GM12872 (cell line): ENCODE data around the gene ALOX5.

Experiments
- CTCF ChIP-seq: IDR thresholded peaks from 3 replicates; pipeline ENCODE4 v1.5.1; 2011; ENCODE audit warnings: low read depth, mild to moderate bottlenecking, low read length, moderate library complexity; ENCODE audit not compliant: insufficient read depth

ALOX5 gene

GRCh38 chr10:45404087-45404769 is 30.2 kb downstream of the ALOX5 start:
- no peak for TF ChIP-seq CTCF

GRCh38 chr10:45404770-45405120 is 30.7 kb downstream of the ALOX5 start:
- TF ChIP-seq CTCF: no peak

DNA sequence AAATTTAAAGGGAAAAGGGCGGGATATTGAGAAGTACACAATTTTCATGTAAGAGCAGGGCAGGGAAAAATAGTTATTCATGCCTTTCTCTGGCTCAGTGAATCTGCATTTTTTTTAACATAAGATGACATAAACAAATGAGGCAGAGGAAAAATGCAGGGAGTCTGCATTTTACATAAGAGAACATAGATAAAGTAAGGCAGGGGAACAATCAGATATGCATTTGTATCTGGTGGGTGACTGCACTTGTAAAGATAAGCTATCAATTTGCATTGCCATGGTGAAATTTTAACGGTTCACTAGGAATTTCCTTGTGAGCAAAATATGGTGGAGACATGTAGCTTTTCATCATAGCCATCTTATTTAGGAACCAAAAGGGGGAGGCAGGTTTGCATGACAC is 33.5 kb downstream of the ALOX5 start:
- TF ChIP-seq CTCF: no peak

- no peak for TF ChIP-seq CTCF
These were observed 34.7 kb downstream of the ALOX5 start for GRCh38 chr10:45408421-45409319.

DNA sequence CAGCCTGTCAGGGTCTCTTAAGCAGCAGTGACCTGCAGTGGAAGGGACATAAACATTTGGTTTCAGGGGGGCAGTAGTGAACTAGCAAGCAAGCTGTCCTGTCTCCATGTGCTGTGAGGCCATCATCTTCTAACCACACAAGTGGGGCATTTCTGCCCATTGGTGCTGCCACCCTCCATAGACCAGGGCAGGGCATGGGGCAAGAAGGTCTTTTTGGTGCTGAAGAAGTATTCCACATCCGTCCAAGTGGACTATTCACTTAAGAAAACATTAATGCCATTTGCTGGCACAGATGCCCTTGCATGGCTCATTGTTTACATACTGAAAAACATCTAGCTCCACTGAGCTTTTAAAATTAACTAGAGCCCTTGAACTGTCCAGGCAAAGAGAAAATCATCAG is 35.8 kb downstream of the ALOX5 start:
- no peak for TF ChIP-seq CTCF

GRCh38 chr10:45410489-45410806 is 36.4 kb downstream of the ALOX5 start:
- TF ChIP-seq CTCF: no peak

GRCh38 chr10:45410807-45411606 is 37.0 kb downstream of the ALOX5 start:
- TF ChIP-seq CTCF: no peak
